Astrocyte of the cerebellum (primary cell): Measurements from ENCODE around the gene STAT2.

Source experiments
- DNase-seq: peaks from one replicate; pipeline ENCODE4 v3.0.0-alpha.2; 2011; ENCODE audit warnings: low read depth
- H3K4me3 ChIP-seq: 2 replicates; pipeline ENCODE4 v1.5.1; 2011; ENCODE audit warnings: mild to moderate bottlenecking, low read depth, low read length, moderate library complexity
- CTCF ChIP-seq: IDR thresholded peaks from 2 replicates; pipeline ENCODE4 v1.5.1; 2012; ENCODE audit warnings: low read length, low read depth, moderate library complexity, mild to moderate bottlenecking; ENCODE audit errors: missing control alignments
- in situ Hi-C: cut with HindIII; loops from 2 replicates; pipeline ENCODE4 v1.10.0; 2017; ENCODE audit warnings: low sequenced_read_pairs

Gene STAT2

GRCh38 chr12:56377310-56377988 lies 17.5 kb upstream of the STAT2 start:
- no peak for DNase-seq
- no peak overlapping the region for H3K4me3 ChIP-seq
- in situ Hi-C loops, result no loop called here
- no peak for TF ChIP-seq CTCF

- TF ChIP-seq CTCF, result no peak
- H3K4me3 ChIP-seq, result no peak overlapping the region
- in situ Hi-C loops, result no loop called here
- DNase-seq, result no peak
Measured at GRCh38 chr12:56375598-56376434, 15.9 kb upstream of the STAT2 start.

GRCh38 chr12:56374726-56375597 lies 15.1 kb upstream of the STAT2 start:
- H3K4me3 ChIP-seq, result no peak overlapping the region
- no peak for TF ChIP-seq CTCF
- in situ Hi-C loops, result loop anchor here (25.0 kb wide), 1 partner anchor 87 kb away; the partner anchor contains the start of genes MIP and SPRYD4
- DNase-seq, result no peak

- in situ Hi-C loops, result loop anchor here (25.0 kb wide), 1 partner anchor 89 kb away; the partner anchor contains the start of genes MIP and SPRYD4
- H3K4me3 ChIP-seq, result no peak overlapping the region
- no peak for DNase-seq
- no peak for TF ChIP-seq CTCF
Measured at GRCh38 chr12:56373515-56373914, 13.6 kb upstream of the STAT2 start.

GRCh38 chr12:56366948-56367347 lies 7.0 kb upstream of the STAT2 start:
- no peak for TF ChIP-seq CTCF
- DNase-seq, result no peak
- no peak overlapping the region for H3K4me3 ChIP-seq
- in situ Hi-C loops, result loop anchor here (25.0 kb wide), 1 partner anchor 95 kb away; the partner anchor contains the start of genes MIP and SPRYD4
